NCI-H1694 treated with DMSO at 0.1 percent for 48 hours (cell line): ENCODE measurements around the gene ZFP57.

Experiments used
- DNase-seq: peaks from one replicate; lab custom pipeline; 2025; lab: John Stamatoyannopoulos, UW

ZFP57 gene

GRCh38 chr6:29680904-29681303, at the start of gene ZFP57:
Gene ZFP57 (minus strand): TSS chr6:29681152. CDS start chr6:29677003, 4,149 bp downstream.
- no peak for DNase-seq

GRCh38 chr6:29730575-29731126, 49.7 kb upstream of the ZFP57 start:
- DNase-seq = no peak

GRCh38 chr6:29729774-29730328, 48.9 kb upstream of the ZFP57 start:
- no peak for DNase-seq

- no peak for DNase-seq
These were observed 47.9 kb upstream of the ZFP57 start for GRCh38 chr6:29728875-29729270.

- no peak for DNase-seq
These were observed 47.4 kb upstream of the ZFP57 start for GRCh38 chr6:29728173-29728874.

- DNase-seq = no peak
These were observed 46.7 kb upstream of the ZFP57 start for GRCh38 chr6:29727637-29728036.

GRCh38 chr6:29726571-29727194, 45.7 kb upstream of the ZFP57 start:
- no peak for DNase-seq

- DNase-seq = no peak
These were observed 45.0 kb upstream of the ZFP57 start for GRCh38 chr6:29726001-29726400.

GRCh38 chr6:29724937-29725869, 44.3 kb upstream of the ZFP57 start:
- no peak for DNase-seq

GRCh38 chr6:29723666-29724588, 43.0 kb upstream of the ZFP57 start:
- DNase-seq = no peak

- DNase-seq = no peak
These were observed 42.3 kb upstream of the ZFP57 start, which contains the start of gene HLA-F for GRCh38 chr6:29723262-29723665. Gene HLA-F (plus strand): TSS chr6:29723434. CDS start chr6:29723464, 30 bp downstream.

- no peak for DNase-seq
These were observed 39.9 kb upstream of the ZFP57 start for GRCh38 chr6:29720863-29721262.

- no peak for DNase-seq
These were observed 29.5 kb upstream of the ZFP57 start for GRCh38 chr6:29710281-29710941.

GRCh38 chr6:29709188-29709587, 28.2 kb upstream of the ZFP57 start:
- no peak for DNase-seq

- no peak for DNase-seq
These were observed 27.7 kb upstream of the ZFP57 start for GRCh38 chr6:29708432-29709179.

- DNase-seq = peak; percentile 5
These were observed 24.7 kb upstream of the ZFP57 start for GRCh38 chr6:29705389-29706231.

- no peak for DNase-seq
These were observed 21.7 kb upstream of the ZFP57 start for GRCh38 chr6:29702519-29703103.
